Esophagus squamous epithelium (tissue), 5 donors: ENCODE data around the gene STXBP4. TPM values are rescaled to one million over a fixed set of nuclear protein-coding genes. Genes with fewer than 3 reads are reported as not detected.

Experiments
- DNase-seq: peaks from one replicate; lab custom pipeline; 2025; lab: John Stamatoyannopoulos, UW
- H3K27ac ChIP-seq, 4 donors: fragments of 200-600 bp; sonication (generic); one replicate each; pipeline ENCODE4 v1.5.1; 2016 to 2019; ENCODE audit warnings: mild to moderate bottlenecking in 1 of 4
- H3K27me3 ChIP-seq, 4 donors: fragments of 200-600 bp; sonication (generic); 1 replicate in 3 of 4; 2 replicates in 1 of 4; pipeline versions ENCODE4 v1.5.1 to v1.6.0; 2017 to 2021; ENCODE audit warnings: antibody characterized with exemption in 1 of 4
- H3K36me3 ChIP-seq, 3 donors: fragments of 200-600 bp; sonication (generic); one replicate each; pipeline ENCODE4 v1.5.1; 2016 to 2019
- H3K4me1 ChIP-seq, 3 donors: fragments of 200-600 bp; sonication (generic); one replicate each; pipeline ENCODE4 v1.5.1; 2017 to 2019
- H3K4me3 ChIP-seq, 4 donors: fragments of 200-600 bp; sonication (generic); 1 replicate in 3 of 4; 2 replicates in 1 of 4; pipeline ENCODE4 v1.5.1; 2016 to 2019; ENCODE audit warnings: mild to moderate bottlenecking in 2 of 4, moderate library complexity in 1 of 4
- H3K9me3 ChIP-seq, 3 donors: fragments of 200-600 bp; sonication (generic); one replicate each; pipeline ENCODE4 v1.5.1; 2016 to 2019
- POLR2A ChIP-seq, 4 donors: fragments of 450-650 bp; IDR thresholded peaks; one replicate each; pipeline ENCODE4 v1.6.1; 2017; ENCODE audit warnings: antibody characterized with exemption in 4 of 4, mild to moderate bottlenecking in 4 of 4, moderate library complexity in 3 of 4
- WGBS, 2 donors: methylation state at CpG; one replicate each; pipeline ENCODE4 v1.1.5; 2018; 5-methylcytosine and 5-hydroxymethylcytosine counted together
- intact Hi-C: fragments of 100-400 bp; cut with DNase I; formaldehyde crosslinking; loops from one replicate; pipeline ENCODE4 v1.15.0; 2022
- total RNA-seq, 4 donors: library from RNA; depleted of rRNA; stranded (reverse); fragments of >200 nt; gene quantifications; one replicate each; pipeline ENCODE4 v1.1.0, GENCODE V29; 2016
- TF ChIP-seq, protein P1 (sequence below), 6 experiments: fragments of 450-650 bp in 4 of 6; fragments of 200-600 bp in 2 of 6; sonication (generic) in 2 of 6; IDR thresholded peaks; one replicate each; pipeline ENCODE4 v1.5.1; 2016 to 2019; ENCODE audit warnings: antibody characterized with exemption in 6 of 6, mild to moderate bottlenecking in 4 of 6, moderate library complexity in 4 of 6
- donor health status: DM: yes; HTN: yes; CAD: no.

Gene STXBP4
- total RNA-seq, 4 donors from 2014 or later = 0.61 to 23.5 (median 13.3) TPM

- no peaks in the 10 kb centered on the region for H3K4me1 ChIP-seq
- DNase-seq = no peak
- H3K27ac ChIP-seq = no peak overlapping the region
- H3K4me3 ChIP-seq = no peak overlapping the region
- H3K9me3 ChIP-seq = no peaks in the 10 kb centered on the region
- no peak for TF ChIP-seq POLR2A (IDR thresholded peaks at IDR 0.05)
- TF ChIP-seq, protein P1, sequence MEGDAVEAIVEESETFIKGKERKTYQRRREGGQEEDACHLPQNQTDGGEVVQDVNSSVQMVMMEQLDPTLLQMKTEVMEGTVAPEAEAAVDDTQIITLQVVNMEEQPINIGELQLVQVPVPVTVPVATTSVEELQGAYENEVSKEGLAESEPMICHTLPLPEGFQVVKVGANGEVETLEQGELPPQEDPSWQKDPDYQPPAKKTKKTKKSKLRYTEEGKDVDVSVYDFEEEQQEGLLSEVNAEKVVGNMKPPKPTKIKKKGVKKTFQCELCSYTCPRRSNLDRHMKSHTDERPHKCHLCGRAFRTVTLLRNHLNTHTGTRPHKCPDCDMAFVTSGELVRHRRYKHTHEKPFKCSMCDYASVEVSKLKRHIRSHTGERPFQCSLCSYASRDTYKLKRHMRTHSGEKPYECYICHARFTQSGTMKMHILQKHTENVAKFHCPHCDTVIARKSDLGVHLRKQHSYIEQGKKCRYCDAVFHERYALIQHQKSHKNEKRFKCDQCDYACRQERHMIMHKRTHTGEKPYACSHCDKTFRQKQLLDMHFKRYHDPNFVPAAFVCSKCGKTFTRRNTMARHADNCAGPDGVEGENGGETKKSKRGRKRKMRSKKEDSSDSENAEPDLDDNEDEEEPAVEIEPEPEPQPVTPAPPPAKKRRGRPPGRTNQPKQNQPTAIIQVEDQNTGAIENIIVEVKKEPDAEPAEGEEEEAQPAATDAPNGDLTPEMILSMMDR (IDR thresholded peaks at IDR 0.05) = no peak
- H3K27me3 ChIP-seq = no peaks in the 10 kb centered on the region
- no peaks in the 10 kb centered on the region for H3K36me3 ChIP-seq
- 75 to 87% methylated on average over 2 of the region's 2 CpGs for WGBS, 2 donors
- intact Hi-C loops = no loop called here
These were observed 153.5 kb downstream of the STXBP4 start for GRCh38 chr17:55122114-55122513.

DNA sequence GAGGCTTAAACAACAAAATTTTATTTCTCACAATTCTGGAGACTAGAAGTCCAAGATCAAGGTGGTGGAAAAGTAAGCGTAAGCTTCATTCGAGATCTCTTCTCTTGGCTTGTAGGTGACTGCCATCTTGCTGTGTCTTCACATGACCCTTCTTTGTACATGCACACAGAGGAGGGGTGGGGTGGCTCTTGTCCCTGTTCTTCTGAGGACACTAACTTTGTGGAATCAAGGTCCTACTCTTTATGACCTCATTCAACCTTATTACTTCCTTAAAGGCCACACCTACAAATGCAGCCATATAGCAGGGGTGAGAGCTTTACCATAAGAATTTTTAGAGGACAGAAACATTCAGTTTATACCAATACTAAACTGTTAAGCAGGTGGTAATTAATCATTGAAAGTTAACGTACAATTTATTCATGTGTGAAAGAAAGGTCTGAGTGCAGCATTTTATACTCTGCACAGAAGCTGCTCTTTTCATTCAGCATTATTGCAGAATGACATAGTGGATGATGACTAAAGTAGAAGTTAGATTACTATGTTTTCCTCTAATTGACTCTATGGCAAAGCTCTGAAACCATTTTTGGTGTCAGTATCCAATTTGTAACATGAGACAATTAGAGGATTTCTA lies 156.3 kb downstream of the STXBP4 start:
- no peak overlapping the region for H3K27ac ChIP-seq
- no peak for DNase-seq
- H3K4me1 ChIP-seq = no peaks in the 10 kb centered on the region
- WGBS, 2 donors = 83 to 92% methylated on average over 3 of the region's 3 CpGs
- no peaks in the 10 kb centered on the region for H3K27me3 ChIP-seq
- H3K9me3 ChIP-seq = no peaks in the 10 kb centered on the region
- H3K4me3 ChIP-seq = no peak overlapping the region
- TF ChIP-seq, protein P1 (IDR thresholded peaks at IDR 0.05) = no peak
- no peak for TF ChIP-seq POLR2A (IDR thresholded peaks at IDR 0.05)
- intact Hi-C loops = no loop called here
- no peaks in the 10 kb centered on the region for H3K36me3 ChIP-seq

- H3K27ac ChIP-seq = no peak overlapping the region
- TF ChIP-seq, protein P1 (IDR thresholded peaks at IDR 0.05) = no peak
- no peak for TF ChIP-seq POLR2A (IDR thresholded peaks at IDR 0.05)
- no peaks in the 10 kb centered on the region for H3K9me3 ChIP-seq
- intact Hi-C loops = no loop called here
- H3K36me3 ChIP-seq = no peaks in the 10 kb centered on the region
- DNase-seq = no peak
- no peak overlapping the region for H3K4me3 ChIP-seq
- no peaks in the 10 kb centered on the region for H3K4me1 ChIP-seq
- no peaks in the 10 kb centered on the region for H3K27me3 ChIP-seq
- WGBS, 2 donors = 42 to 48% methylated on average over 2 of the region's 2 CpGs
These were observed 165.0 kb downstream of the STXBP4 start for GRCh38 chr17:55133583-55133982.

DNA sequence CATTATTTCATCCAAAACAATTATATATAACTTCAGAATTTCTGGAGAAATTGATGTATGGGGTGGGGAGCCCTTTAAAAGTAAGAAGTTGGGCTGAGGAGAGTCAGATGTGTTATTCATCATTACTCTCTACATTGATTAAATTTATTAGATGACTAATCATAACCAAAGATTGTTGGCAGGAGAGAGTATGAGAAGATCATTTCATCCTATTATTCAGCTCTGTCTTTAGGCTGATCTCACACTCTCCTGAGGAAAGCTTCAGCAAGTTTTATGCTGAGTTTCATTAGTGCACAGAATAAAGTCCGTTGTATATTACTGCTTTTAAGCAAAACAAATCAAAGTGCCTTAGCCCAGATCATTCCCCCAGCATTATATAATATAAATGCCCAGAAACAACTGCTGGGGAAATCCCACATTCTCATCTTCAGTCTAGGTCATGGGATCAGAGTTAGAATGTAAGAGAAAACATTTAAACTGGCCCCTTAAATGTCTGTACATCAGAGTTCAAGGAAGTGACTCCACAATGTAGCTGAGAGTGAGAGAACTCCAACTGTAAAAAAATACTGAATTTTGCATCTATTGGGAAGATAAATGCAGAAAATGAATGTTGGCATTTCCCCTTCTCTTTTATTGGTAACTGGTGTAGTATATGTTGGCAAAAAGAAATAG lies 166.1 kb downstream of the STXBP4 start:
- Histone ChIP-seq H3K4me1 (no peaks in the 10 kb centered on the region), H3K36me3 (no peaks in the 10 kb centered on the region), H3K9me3 (no peaks in the 10 kb centered on the region), H3K27ac (no peak overlapping the region), H3K27me3 (no peaks in the 10 kb centered on the region), H3K4me3 (no peak overlapping the region)
- TF ChIP-seq, protein P1 (IDR thresholded peaks at IDR 0.05) = no peak
- no peak for TF ChIP-seq POLR2A (IDR thresholded peaks at IDR 0.05)
- intact Hi-C loops = no loop called here
- DNase-seq = no peak
- 52 to 56% methylated on average over 1 of the region's 1 CpG for whole genome bisulfite sequencing, 2 donors

- Histone ChIP-seq H3K36me3 (no peaks in the 10 kb centered on the region), H3K27ac (no peak overlapping the region), H3K27me3 (no peaks in the 10 kb centered on the region), H3K4me3 (no peak overlapping the region), H3K9me3 (no peaks in the 10 kb centered on the region), H3K4me1 (no peaks in the 10 kb centered on the region)
- intact Hi-C loops = no loop called here
- DNase-seq = no peak
- TF ChIP-seq, protein P1 (IDR thresholded peaks at IDR 0.05) = no peak
- TF ChIP-seq POLR2A (IDR thresholded peaks at IDR 0.05) = no peak
These were observed 172.2 kb downstream of the STXBP4 start for GRCh38 chr17:55140809-55141208.
